NCI-H1930 (cell line): ENCODE results near the gene MCF2L2.

Source experiments
- DNase-seq, 2 experiments: peaks; one replicate each; lab custom pipeline; 2025; lab: John Stamatoyannopoulos, UW

Gene MCF2L2

DNA sequence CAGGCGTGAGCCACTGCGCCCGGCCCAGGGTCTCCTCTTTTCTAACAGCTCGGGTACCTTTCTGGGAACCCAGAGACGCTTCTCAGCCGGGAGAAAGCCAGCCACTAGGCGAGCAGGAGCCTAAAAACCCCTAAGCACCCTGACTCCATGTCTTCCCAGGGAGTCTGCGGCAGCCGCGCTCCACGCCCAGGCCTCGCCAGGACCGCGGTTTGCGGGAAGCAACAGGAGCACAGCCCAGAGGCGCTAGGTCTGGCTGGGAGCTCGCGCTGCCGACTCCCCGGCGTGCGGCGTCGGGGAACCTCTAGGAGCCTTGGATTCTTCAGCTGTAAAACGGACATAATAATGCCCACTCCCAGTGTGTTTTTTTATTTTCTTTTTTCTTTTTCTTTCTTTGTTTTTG, 264.9 kb downstream of the MCF2L2 start:
- no peak for DNase-seq

DNA sequence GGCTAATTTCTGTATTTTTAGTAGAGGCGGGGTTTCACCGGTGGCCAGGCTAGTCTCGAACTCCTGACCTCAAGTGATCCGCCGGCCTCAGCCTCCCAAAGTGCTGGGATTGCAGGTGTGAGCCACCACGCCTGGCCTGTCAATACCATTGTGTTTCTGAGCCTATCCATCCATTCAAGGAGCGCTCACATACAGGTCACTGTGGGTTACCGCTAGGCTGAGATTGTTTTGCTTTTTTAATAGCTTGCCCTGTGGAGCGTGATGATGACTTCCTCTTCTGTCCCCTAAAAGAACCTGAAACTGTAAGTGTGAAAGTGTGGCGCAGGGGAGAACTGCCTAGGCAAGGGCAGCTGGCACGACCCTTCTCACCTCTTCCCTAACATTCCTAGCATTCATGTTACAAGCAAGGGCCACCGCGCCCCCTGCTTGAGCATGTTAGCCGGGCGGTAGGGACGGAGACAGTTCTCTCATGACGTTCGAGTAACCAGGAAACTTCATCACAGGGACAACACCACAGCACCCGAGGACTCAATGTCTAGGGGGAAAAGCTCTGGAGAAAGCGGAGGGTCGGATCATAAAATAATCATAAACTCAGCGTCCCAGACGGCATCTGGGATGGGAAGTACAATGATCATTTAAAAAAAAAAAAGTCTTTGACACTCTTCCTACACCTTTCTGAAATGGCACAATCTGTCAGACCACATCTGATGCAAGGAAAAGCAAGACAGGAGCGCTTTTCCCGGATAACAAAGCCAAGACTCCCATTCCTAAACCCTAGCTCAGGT, 266.7 kb downstream of the MCF2L2 start:
- no peak for DNase-seq

DNA sequence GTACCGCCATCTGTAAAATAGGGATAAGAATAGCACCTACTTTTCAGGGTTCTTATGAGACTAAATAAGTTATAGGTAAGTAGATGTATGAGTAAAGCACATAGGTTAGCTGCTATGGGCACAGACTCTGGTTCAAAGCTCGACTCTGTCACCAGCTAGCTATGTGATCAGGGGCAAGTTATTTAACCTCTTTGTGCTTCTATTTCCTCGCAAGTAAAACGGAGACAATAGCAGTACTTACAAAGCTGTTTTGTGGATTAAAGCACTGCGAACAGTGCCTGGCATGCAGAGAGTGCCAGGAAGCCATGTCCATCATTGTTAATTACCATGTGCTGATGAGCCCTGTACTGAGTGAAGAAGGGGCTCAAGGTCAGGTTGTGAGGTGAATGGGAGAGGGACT, 267.8 kb downstream of the MCF2L2 start:
- DNase-seq: no peak

DNA sequence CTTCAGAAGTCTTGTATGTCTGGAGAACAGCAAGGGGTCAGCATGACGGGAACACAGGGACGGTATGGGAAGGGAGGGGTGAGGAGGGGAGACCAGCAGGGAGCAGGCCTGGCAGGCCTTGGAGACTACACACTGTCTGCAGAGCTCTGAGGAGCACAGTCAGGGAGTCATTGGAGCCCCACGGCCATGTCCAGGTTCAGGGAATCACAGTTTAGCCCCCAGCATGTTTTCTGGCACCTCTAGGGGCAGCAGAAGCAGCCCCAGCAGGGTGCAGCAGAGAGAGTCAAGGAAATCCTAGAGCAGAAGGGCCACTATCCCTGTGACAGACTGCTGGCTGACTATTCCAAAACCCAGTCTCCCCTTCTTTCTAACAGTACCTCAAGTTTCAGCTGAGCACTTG, 269.1 kb downstream of the MCF2L2 start:
- no peak for DNase-seq

GRCh38 chr3:183158551-183159006, 269.8 kb downstream of the MCF2L2 start:
- no peak for DNase-seq

DNA sequence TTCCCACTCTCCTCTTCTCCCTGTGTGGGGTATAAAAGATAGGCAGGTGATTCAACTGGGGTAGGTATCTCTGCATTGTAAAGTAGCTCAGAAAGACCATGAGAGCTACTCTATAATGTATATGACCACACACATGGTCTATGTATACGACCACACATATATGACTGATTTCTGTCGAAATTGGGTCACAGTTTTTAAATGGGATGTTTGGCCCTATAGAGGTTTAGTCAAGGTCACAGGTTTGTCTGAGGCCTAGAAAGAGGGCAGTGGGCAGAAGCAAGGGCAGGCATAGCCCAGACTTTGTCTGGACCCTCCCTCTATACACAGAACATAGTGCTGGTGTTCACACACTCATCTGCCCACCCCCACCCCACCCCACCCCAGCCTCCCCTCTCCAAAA, 270.3 kb downstream of the MCF2L2 start:
- no peak for DNase-seq

DNA sequence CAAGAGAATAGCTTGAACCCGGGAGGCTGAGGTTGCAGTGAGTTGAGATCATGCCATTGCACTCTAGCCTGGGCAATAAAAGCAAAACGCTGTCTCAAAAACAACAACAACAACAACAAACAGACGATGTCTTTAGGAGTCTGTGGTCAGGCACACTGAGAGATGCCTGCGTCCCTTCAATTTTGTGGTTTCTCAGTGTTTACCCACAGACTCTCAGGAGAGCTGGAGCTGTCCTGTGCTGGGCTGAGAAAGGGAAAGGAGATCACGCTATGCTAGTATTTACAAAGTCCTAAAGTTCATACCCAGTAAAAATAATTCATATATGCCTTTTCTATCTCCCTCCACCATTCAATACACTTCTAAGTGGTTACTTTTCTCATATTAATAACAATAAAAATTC, 272.2 kb downstream of the MCF2L2 start:
- no peak for DNase-seq

- no peak for DNase-seq
Measured at GRCh38 chr3:183155499-183155898, 272.9 kb downstream of the MCF2L2 start.

DNA sequence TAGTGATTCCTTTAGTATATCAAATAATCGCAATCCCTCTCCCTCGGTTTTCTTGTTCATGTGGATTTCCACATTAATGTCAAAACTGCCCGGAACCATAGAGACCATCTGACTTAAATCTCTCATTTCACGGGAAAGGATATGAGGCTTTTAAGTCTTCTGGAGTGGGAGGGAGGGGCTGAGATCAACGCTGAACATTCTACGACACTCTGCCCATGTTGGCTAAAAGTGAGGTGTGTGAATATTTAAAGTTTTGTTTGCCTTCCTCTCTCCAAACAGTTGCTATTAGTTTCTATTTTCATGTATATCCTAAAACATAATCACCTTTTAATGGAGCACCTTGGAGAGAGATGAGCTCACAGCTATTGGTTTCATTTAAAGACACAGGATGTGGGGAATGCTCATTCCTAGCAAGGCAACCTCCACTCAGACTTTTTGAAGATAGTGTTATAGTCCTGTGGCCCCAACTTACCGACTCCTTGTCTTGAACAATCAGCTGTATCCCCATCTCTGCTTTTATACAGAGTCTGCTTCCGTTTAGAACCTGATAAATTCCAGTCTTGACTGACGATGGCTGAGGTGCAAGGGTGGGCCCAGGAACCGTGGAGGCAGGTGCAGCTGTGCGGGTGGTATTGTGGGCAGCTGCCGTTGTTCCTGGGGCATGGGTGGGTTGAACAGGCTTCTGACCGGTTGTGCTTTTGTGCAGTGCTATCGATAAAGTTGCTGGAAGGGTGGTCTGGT, 275.0 kb downstream of the MCF2L2 start:
- no peak for DNase-seq

GRCh38 chr3:183151821-183152351, 276.5 kb downstream of the MCF2L2 start:
- no peak for DNase-seq

- DNase-seq: no peak
Measured at GRCh38 chr3:183151086-183151485, 277.3 kb downstream of the MCF2L2 start.

GRCh38 chr3:183149915-183150750, 278.3 kb downstream of the MCF2L2 start:
- no peak for DNase-seq

GRCh38 chr3:183148056-183148455, 280.4 kb downstream of the MCF2L2 start:
- no peak for DNase-seq

DNA sequence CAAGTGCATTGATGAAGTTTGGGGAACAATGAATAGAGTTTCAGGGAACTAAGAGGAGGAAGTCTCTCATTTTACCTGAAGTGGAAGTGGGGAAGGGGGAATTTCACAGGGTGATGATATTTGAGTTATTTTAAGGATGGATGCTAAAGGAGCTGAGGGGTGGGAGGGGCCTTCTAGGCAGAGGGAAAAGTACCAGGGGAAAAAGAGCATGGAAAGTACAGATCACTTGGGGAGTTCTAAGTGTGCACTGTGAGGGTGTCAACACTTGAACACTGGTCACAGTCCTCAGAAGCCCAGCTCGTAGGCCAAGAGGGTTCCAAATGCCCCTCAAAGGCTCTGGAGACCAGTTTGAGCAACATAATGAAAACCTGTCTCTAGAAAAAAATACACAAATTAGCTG, 284.1 kb downstream of the MCF2L2 start:
- DNase-seq: no peak

DNA sequence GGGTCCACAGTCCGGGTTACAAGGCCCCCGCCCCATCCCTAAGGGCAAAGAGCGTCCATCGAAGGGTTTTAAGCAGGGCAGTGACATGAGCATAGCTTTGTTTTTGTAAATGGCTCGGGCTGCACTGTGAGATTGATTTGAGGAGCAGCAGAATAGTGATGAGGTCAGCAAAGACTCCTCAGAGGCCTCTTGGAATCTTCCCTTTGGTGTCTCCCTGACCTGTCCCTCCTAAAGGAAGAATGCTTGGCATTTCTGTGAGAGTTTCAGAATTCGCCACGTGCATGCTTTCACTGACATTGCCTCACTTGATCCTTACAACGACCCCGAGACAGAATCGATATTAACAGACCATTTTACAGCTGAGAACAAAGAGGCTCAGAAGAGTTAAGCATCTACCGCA, 286.2 kb downstream of the MCF2L2 start:
- no peak for DNase-seq

DNA sequence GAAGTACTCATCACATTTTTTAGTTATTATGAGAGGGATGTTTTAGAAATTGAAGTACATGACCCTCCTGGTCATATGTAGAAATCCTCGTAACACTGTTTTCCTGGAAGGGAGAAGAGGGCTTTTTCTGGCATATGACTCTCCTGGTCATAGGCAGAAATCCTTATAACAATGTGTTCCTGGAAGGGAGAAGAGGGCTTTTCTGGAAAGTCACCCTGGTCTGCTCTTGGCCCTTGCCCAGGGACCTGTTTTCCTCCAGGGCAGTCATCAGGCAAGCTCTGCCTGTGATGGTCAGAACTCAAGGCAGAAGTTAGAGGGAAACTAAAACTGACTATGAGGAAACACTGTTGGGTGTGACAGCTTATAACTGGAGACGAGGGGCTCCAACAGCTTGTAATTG, 293.6 kb downstream of the MCF2L2 start:
- no peak for DNase-seq

DNA sequence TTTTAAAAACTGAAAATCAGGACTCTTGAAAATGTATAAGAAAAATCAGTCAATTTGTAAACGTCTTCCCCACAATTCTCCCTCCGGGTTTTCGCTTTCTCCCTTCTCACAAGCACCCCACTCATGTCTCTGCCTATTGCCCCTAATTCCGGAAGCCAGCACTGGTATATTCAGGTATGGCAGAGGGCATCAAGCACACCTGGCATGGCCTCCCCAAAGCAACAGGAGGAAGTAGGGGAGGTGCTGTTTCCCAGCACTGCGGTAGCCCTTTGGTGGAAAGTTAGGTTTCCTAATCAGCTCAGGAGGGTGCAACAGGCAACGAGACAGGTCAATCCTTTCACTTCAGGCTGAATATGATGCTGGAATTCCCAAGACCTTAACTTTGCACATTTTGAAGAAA, 296.0 kb downstream of the MCF2L2 start:
- DNase-seq: no peak

DNA sequence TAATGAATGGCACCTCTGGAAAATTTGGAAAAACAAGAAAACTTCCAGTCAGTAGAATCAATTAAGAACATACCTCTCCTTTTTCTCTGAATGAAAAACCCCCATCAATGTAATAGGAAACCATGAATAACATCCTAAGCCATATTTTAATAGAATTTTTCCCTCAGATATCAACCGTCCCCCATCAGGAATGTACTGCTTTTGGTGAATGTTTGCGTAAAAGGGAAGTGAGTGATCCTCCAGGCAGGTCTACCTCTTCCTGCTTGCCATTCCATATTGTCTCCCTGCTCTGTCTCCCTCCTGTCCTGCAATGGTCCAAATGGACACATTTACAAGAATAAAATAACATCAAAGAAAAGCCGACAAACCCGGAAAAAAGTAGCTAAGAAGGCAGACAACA, 296.7 kb downstream of the MCF2L2 start:
- no peak for DNase-seq

GRCh38 chr3:183131186-183131725, 297.2 kb downstream of the MCF2L2 start:
- no peak for DNase-seq

- DNase-seq: no peak
Measured at GRCh38 chr3:183129243-183129642, 299.2 kb downstream of the MCF2L2 start.

GRCh38 chr3:183128709-183129108, 299.7 kb downstream of the MCF2L2 start:
- DNase-seq: no peak
